K562 (cell line): ENCODE measurements around the gene ANTKMT. TPM values are rescaled to one million over a fixed set of nuclear protein-coding genes. Genes with fewer than 3 reads are reported as not detected.

Experiments
- ATAC-seq: fragments of 200-7000 bp; cut with Tn5 transposase; 3 replicates; pipeline ENCODE4 v1.9.1; 2020; ENCODE audit warnings: moderate library complexity
- BruUV-seq: library from RNA; stranded (reverse); fragments of 400-500 nt; replicated peaks from 2 replicates; lab custom pipeline; 2021; lab: Mats Ljungman, UMichigan
- CTCF ChIA-PET: fragments of 300-600 bp; formaldehyde crosslinking; extraction: SDS; loops from one replicate; lab custom pipeline; 2021; ENCODE audit warnings: low intra/inter-chr PET ratio; lab: Yijun Ruan, JAX
- POLR2A ChIA-PET: fragments of 300-600, 350-650 bp; sonication (Branson Sonifier 250); formaldehyde crosslinking; extraction: SDS; loops from one replicate; lab custom pipeline; 2021; ENCODE audit warnings: antibody characterized with exemption, inconsistent platforms; lab: Yijun Ruan, JAX
- DNase-seq, 4 experiments: peaks; one replicate each; pipeline versions ENCODE4 v3.0.0 to v3.0.0-alpha.2; 2011 to 2018; ENCODE audit warnings: low spot score in 3 of 4, mixed read lengths in 3 of 4; ENCODE audit errors: extremely low read depth in 1 of 4
- FAIRE-seq: peaks from 2 replicates; lab custom pipeline; 2011; peaks lifted over from hg19 to GRCh38; lab: Jason Lieb, UNC
- H2AFZ ChIP-seq: 2 replicates; pipeline ENCODE4 v1.6.0; 2011; ENCODE audit warnings: low read depth, low read length, control low read depth, inconsistent platforms
- H3K27ac ChIP-seq: fragments of 200-600 bp; 3 replicates; pipeline ENCODE4 v1.8.0; 2011; ENCODE audit warnings: low read depth, mild to moderate bottlenecking, control low read depth, inconsistent platforms, low read length, moderate library complexity, mixed read lengths; ENCODE audit errors: extremely low read depth
- H3K27me3 ChIP-seq, 2 experiments: fragments of 300-600 bp in 1 of 2; 2 replicates in 1 of 2; 3 replicates in 1 of 2; pipeline versions ENCODE4 v1.6.0 to v1.8.0; 2011; ENCODE audit warnings: inconsistent platforms in 2 of 2, low read length in 2 of 2, mild to moderate bottlenecking in 1 of 2, mixed read lengths in 1 of 2, moderate library complexity in 1 of 2; ENCODE audit not compliant: control insufficient read depth in 2 of 2, insufficient read depth in 2 of 2
- H3K36me3 ChIP-seq: fragments of 300-600 bp; 3 replicates; pipeline ENCODE4 v1.8.0; 2011; ENCODE audit warnings: mild to moderate bottlenecking, low read length, inconsistent platforms; ENCODE audit not compliant: control insufficient read depth, insufficient read depth
- H3K4me1 ChIP-seq, 2 experiments: fragments of 200-600 bp in 1 of 2; replicated peaks in 1 of 2; 2 replicates in 1 of 2; 3 replicates in 1 of 2; pipeline versions ENCODE4 v1.5.1 to v1.8.0; 2011; ENCODE audit warnings: inconsistent platforms in 2 of 2, low read length in 2 of 2, mild to moderate bottlenecking in 1 of 2, mixed read lengths in 1 of 2, moderate library complexity in 1 of 2; ENCODE audit not compliant: control insufficient read depth in 2 of 2, insufficient read depth in 2 of 2
- H3K4me2 ChIP-seq: 2 replicates; pipeline ENCODE4 v1.6.1; 2011; ENCODE audit warnings: low read length, control low read depth, inconsistent platforms, mixed read lengths; ENCODE audit not compliant: insufficient read depth
- H3K4me3 ChIP-seq: fragments of 200-600 bp; sonication (generic), shearing (Covaris generic); 2 replicates; pipeline ENCODE4 v1.5.1; 2016; ENCODE audit warnings: control low read depth, inconsistent platforms
- H3K79me2 ChIP-seq: fragments of 200-600 bp; 3 replicates; pipeline ENCODE4 v1.8.0; 2011; ENCODE audit warnings: low read length, inconsistent platforms; ENCODE audit not compliant: control insufficient read depth, insufficient read depth
- H3K9ac ChIP-seq, 2 experiments: 2 replicates each; pipeline versions ENCODE4 v1.6.0 to v1.6.1; 2011; ENCODE audit warnings: low read depth in 2 of 2, low read length in 2 of 2, control low read depth in 1 of 2, inconsistent platforms in 1 of 2, mild to moderate bottlenecking in 1 of 2, mixed read lengths in 1 of 2; ENCODE audit not compliant: insufficient read depth in 1 of 2
- H3K9me1 ChIP-seq: one replicate; pipeline ENCODE4 v1.6.0; 2011; ENCODE audit warnings: inconsistent platforms, mild to moderate bottlenecking, low read length, moderate library complexity; ENCODE audit not compliant: control insufficient read depth, insufficient read depth
- H3K9me3 ChIP-seq: replicated peaks from 2 replicates; pipeline ENCODE4 v1.5.1; 2011; ENCODE audit warnings: low read depth, low read length, inconsistent platforms; ENCODE audit not compliant: control insufficient read depth, insufficient read depth
- H4K20me1 ChIP-seq: replicated peaks from 2 replicates; pipeline ENCODE4 v1.6.1; 2011; ENCODE audit warnings: low read length, inconsistent platforms, mixed read lengths; ENCODE audit not compliant: control insufficient read depth, insufficient read depth
- ATF2 ChIP-seq: sonication (generic); formaldehyde crosslinking; IDR thresholded peaks from 2 replicates; pipeline ENCODE4 v1.8.1; 2022; ENCODE audit warnings: missing genetic modification reagents
- CHD1 ChIP-seq: fragments of 200-600 bp; sonication (generic); IDR thresholded peaks from one replicate; pipeline ENCODE4 v1.6.1; 2012; ENCODE audit warnings: mild to moderate bottlenecking, moderate library complexity, low read length, inconsistent platforms
- ELF2 ChIP-seq: fragments of 250-450 bp; sonication (Bioruptor Pico); IDR thresholded peaks from 2 replicates; pipeline ENCODE4 v1.5.0; 2021; ENCODE audit warnings: mild to moderate bottlenecking
- ELK3 ChIP-seq: fragments of 450-650 bp; formaldehyde crosslinking; IDR thresholded peaks from 2 replicates; pipeline ENCODE4 v1.4.0; 2020; ENCODE audit warnings: mild to moderate bottlenecking
- EZH2 ChIP-seq: IDR thresholded peaks from 2 replicates; pipeline ENCODE4 v1.6.1; 2012; ENCODE audit warnings: low read depth, mild to moderate bottlenecking, inconsistent platforms, low read length, borderline replicate concordance
- HMBOX1 ChIP-seq: sonication (generic); IDR thresholded peaks from 2 replicates; pipeline ENCODE4 v1.6.1; 2016
- HMG20A ChIP-seq: fragments of 450-650 bp; formaldehyde crosslinking; conservative IDR thresholded peaks from 2 replicates; pipeline ENCODE4 v1.4.0; 2020; ENCODE audit warnings: mild to moderate bottlenecking, mixed read lengths
- LEF1 ChIP-seq: fragments of 450-650 bp; IDR thresholded peaks from 2 replicates; pipeline ENCODE4 v1.6.1; 2016; ENCODE audit warnings: mild to moderate bottlenecking
- MITF ChIP-seq: IDR thresholded peaks from 2 replicates; pipeline ENCODE4 v1.6.1; 2014; ENCODE audit warnings: antibody characterized with exemption
- MYC ChIP-seq, 2 experiments: fragments of 250-450 bp in 1 of 2; sonication (Bioruptor Pico) in 1 of 2; IDR thresholded peaks; 2 replicates each; pipeline versions ENCODE4 v1.5.1 to v1.6.1; 2012 to 2021; ENCODE audit warnings: low read depth in 2 of 2, borderline replicate concordance in 1 of 2, improper control_type of control experiment in 1 of 2, low read length in 1 of 2, mild to moderate bottlenecking in 1 of 2, moderate library complexity in 1 of 2
- NRF1 ChIP-seq, 2 experiments: fragments of 450-650 bp; IDR thresholded peaks in 1 of 2; conservative IDR thresholded peaks in 1 of 2; 2 replicates each; pipeline ENCODE4 v1.6.1; 2014; ENCODE audit warnings: mild to moderate bottlenecking in 2 of 2
- PHF21A ChIP-seq: fragments of 450-650 bp; IDR thresholded peaks from 2 replicates; pipeline ENCODE4 v1.6.1; 2017; ENCODE audit warnings: low read depth, borderline replicate concordance
- RAD51 ChIP-seq: fragments of 450-650 bp; IDR thresholded peaks from 2 replicates; pipeline ENCODE4 v1.7.1; 2016; ENCODE audit warnings: low read depth, mild to moderate bottlenecking, borderline replicate concordance
- USF2 ChIP-seq: sonication (generic); formaldehyde crosslinking; IDR thresholded peaks from 2 replicates; pipeline ENCODE4 v1.5.0; 2020; ENCODE audit warnings: missing genetic modification reagents
- XRCC4 ChIP-seq: IDR thresholded peaks from one replicate; pipeline ENCODE4 v1.6.1; 2011; ENCODE audit not compliant: insufficient read depth, insufficient read length; ENCODE audit errors: extremely low read depth
- ZKSCAN8 ChIP-seq: fragments of 200-800 bp; sonication (Bioruptor generic); IDR thresholded peaks from 2 replicates; pipeline ENCODE4 v1.6.1; 2016; ENCODE audit warnings: missing genetic modification characterization, missing compliant biosample characterization
- WGBS: fragments of 100-300 bp; shearing (Covaris generic); methylation state at CpG from one replicate; pipeline ENCODE4 v1.1.6; 2016; ENCODE audit warnings: low coverage, mixed read lengths; ENCODE audit not compliant: insufficient coverage; ENCODE audit errors: missing lambda C conversion rate; 5-methylcytosine and 5-hydroxymethylcytosine counted together
- in situ Hi-C: fragments of 300-500 bp; cut with MboI; formaldehyde crosslinking; loops from 4 replicates; pipeline ENCODE4 v1.15.0; 2018; ENCODE audit warnings: inconsistent platforms, mixed read lengths
- intact Hi-C: fragments of 100-400 bp; cut with micrococcal nuclease; formaldehyde crosslinking; loops from 2 replicates; pipeline ENCODE4 v1.14.2; 2022
- polyA plus RNA-seq, 8 experiments: library from polyadenylated mRNA; depleted of rRNA in 4 of 8; stranded (reverse) in 5 of 8; unstranded in 3 of 8; fragments of >200 nt; fragmentation: Nextera tagmentation in 2 of 8; fragmentation: Illumina TruSeq in 1 of 8; extraction: Ambion mirVana in 2 of 8; extraction: Trizol in 1 of 8; gene quantifications; 2 replicates each; pipeline versions ENCODE4 v1.2.1 to v1.2.3, GENCODE V29; 2011 to 2014; ENCODE audit warnings: inconsistent platforms in 1 of 8, missing spikeins in 1 of 8
- total RNA-seq, 7 experiments: library from RNA; depleted of rRNA in 6 of 7; stranded (reverse); fragments of >200 nt in 6 of 7; fragmentation: Illumina TruSeq in 2 of 7; extraction: Trizol in 2 of 7; gene quantifications; 2 replicates each; pipeline versions ENCODE4 v1.2.1 to v1.2.3, GENCODE V29; 2011 to 2021; ENCODE audit warnings: low replicate concordance in 1 of 7

The ANTKMT gene
- total and polyA plus RNA-seq, 9 of the 15 experiments (the other 6 are each of a cell fraction or from before 2014, with no cell fraction given): 0.58 to 217 (median 19.1) TPM

- DNase-seq (no peak), ATAC-seq (no peak), FAIRE-seq (no peak)
- H3K4me2 ChIP-seq: no peak overlapping the region
- H3K27me3 ChIP-seq: no peaks in the 10 kb centered on the region
- peaks cover 18 to 74% of the 10 kb centered on the region in 2 experiments for H3K4me1 ChIP-seq
- no TSS peak for BruUV-seq
- H3K79me2 ChIP-seq: peaks cover 15% of the 10 kb centered on the region
- no peak overlapping the region for H2AFZ ChIP-seq
- H3K36me3 ChIP-seq: peaks cover 21% of the 10 kb centered on the region; the same call in 2 of the 3 replicates
- no peaks in the 10 kb centered on the region for H3K9me3 ChIP-seq
- no peaks in the 10 kb centered on the region for H4K20me1 ChIP-seq
- H3K9me1 ChIP-seq: peaks cover 6% of the 10 kb centered on the region
- intact Hi-C loops: no loop called here
- no peak overlapping the region for H3K27ac ChIP-seq
- CTCF ChIA-PET: interaction anchor here (0.6 kb wide), 2 partner anchors 29 to 30 kb away, joined by 3 to 4 read pairs; no protein-coding TSS in a partner anchor
- POLR2A ChIA-PET: interaction anchor here (0.6 to 1.0 kb wide), 2 partner anchors 24 to 670 kb away, joined by 3 to 5 read pairs; no protein-coding TSS in a partner anchor
- 89% methylated on average over 15 of the region's 15 CpGs for WGBS
- H3K4me3 ChIP-seq: no peak overlapping the region
- H3K9ac ChIP-seq: peak overlapping the region in 1 of 2 experiments; percentile 68; a peak in 1 of 4 replicates
- in situ Hi-C loops: loop anchor here (5.0 kb wide), 1 partner anchor 45 kb away; the partner anchor contains the start of genes CHTF18 and RPUSD1
- no peak for TF ChIP-seq HMG20A (CRISPR knock-in tag)
- no peak for TF ChIP-seq XRCC4
- no peak for TF ChIP-seq ELF2 (CRISPR knock-in tag)
- no peak for TF ChIP-seq CHD1
- no peak for TF ChIP-seq EZH2
- TF ChIP-seq ELK3 (CRISPR knock-in tag): no peak
- TF ChIP-seq HMBOX1: no peak
- no peak for TF ChIP-seq MYC (IDR thresholded peaks at IDR 0.05; ENCODE audit: low read depth, low read length)
- no peak for TF ChIP-seq MYC (CRISPR knock-in tag; IDR thresholded peaks at IDR 0.05; ENCODE audit: borderline replicate concordance, low read depth)
- TF ChIP-seq ZKSCAN8 (CRISPR knock-in tag): no peak
- TF ChIP-seq NRF1 (conservative IDR thresholded peaks at IDR 0.05 in 1 of 2, IDR thresholded peaks at IDR 0.05 in 1 of 2): no peak
- TF ChIP-seq LEF1: no peak
- no peak for TF ChIP-seq PHF21A
- no peak for TF ChIP-seq ATF2 (CRISPR knock-in tag)
- TF ChIP-seq RAD51: no peak
- no peak for TF ChIP-seq USF2 (CRISPR knock-in tag)
- no peak for TF ChIP-seq MITF
Observed at GRCh38 chr16:741986-742629, 21.2 kb downstream of the ANTKMT start.
